Muscle layer of colon (tissue), 2 donors: ENCODE measurements around the gene GNGT2.
"Not testable (repeated sequence)": the region's sequence is repeated elsewhere in the genome, so short reads cannot be mapped to it uniquely, and the experiment has no call there.

Experiments
- H3K27ac ChIP-seq: one replicate; pipeline ENCODE4 v1.7.0; 2013; ENCODE audit warnings: low read depth, mild to moderate bottlenecking, low read length, moderate library complexity
- H3K27me3 ChIP-seq, 2 donors: one replicate each; pipeline ENCODE4 v1.7.0; 2013; ENCODE audit warnings: low read length in 2 of 2, mild to moderate bottlenecking in 2 of 2; ENCODE audit not compliant: insufficient read depth in 2 of 2, control insufficient read depth in 1 of 2
- H3K36me3 ChIP-seq: one replicate; pipeline ENCODE4 v1.7.0; 2013; ENCODE audit warnings: mild to moderate bottlenecking, low read length; ENCODE audit not compliant: insufficient read depth
- H3K4me1 ChIP-seq: one replicate; pipeline ENCODE4 v1.7.0; 2013; ENCODE audit warnings: mild to moderate bottlenecking, low read length; ENCODE audit not compliant: insufficient read depth
- H3K4me3 ChIP-seq, 2 donors: one replicate each; pipeline ENCODE4 v1.7.0; 2013; ENCODE audit warnings: low read length in 2 of 2, low read depth in 1 of 2, mild to moderate bottlenecking in 1 of 2, moderate library complexity in 1 of 2
- H3K9ac ChIP-seq: one replicate; pipeline ENCODE4 v1.7.0; 2013; ENCODE audit warnings: low read length
- H3K9me3 ChIP-seq: one replicate; pipeline ENCODE4 v1.7.0; 2013; ENCODE audit warnings: mild to moderate bottlenecking, low read length
- donor health status: abdominal sarcoma.
- donor health status: Adenocarcinoma of cecum.

Gene GNGT2

DNA sequence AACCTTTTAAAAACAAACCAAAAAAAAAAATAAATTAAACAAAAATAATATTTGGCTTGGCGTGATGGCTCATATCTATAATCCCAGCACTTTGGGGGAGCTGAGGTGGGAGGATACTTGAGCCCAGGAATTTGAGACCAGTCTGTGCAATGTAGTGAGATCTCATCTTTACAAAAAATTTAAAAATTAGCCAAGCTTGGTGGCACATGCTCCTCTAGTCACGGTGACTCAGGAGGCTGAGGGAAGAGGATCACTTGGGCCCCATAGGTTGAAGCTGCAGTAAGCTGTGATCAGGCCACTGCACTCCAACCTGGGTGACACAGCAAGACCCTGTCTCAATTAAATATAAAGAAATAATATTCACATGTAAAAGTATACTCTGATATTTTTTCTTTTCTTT is 12.2 kb downstream of the GNGT2 start:
- no peaks in the 10 kb centered on the region for H3K9me3 ChIP-seq
- H3K36me3 ChIP-seq: no peaks in the 10 kb centered on the region
- H3K9ac ChIP-seq: no peak overlapping the region
- no peak overlapping the region for H3K27ac ChIP-seq
- H3K27me3 ChIP-seq: no peaks in the 10 kb centered on the region
- H3K4me3 ChIP-seq: no peak overlapping the region
- H3K4me1 ChIP-seq: no peaks in the 10 kb centered on the region

DNA sequence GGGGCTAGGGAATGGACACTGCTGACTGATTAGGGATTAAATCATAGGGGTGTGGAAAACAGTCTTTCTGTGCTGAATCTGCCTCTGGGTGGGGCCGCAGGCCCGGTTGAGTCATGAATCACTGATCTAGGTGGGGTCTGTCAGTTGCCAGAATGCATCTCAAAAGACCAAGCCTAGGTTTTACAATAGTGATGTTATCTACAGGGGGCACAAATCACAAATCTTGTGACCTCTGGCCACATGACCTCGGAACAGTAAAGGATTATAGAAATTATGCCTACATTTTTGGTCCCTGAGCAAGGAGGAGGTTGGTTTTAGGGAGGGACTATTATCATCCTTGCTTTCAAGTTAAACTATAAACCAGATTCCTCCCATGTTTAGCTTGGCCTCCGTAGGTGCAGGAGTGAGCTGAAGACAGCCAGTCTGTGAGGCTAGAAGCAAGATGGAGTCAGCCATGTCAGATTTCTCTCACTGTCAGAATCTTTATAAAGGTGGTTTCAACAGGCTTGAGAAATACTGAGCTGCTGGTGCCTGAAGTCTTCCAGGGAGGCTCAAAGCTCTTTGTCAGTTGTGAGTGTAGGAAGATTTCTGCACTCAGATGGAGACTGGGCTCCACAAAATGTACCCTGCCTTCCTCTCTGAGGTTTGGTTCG is 12.9 kb downstream of the GNGT2 start:
- no peaks in the 10 kb centered on the region for H3K4me1 ChIP-seq
- no peaks in the 10 kb centered on the region for H3K27me3 ChIP-seq
- no peak overlapping the region for H3K9ac ChIP-seq
- no peaks in the 10 kb centered on the region for H3K36me3 ChIP-seq
- H3K9me3 ChIP-seq: no peaks in the 10 kb centered on the region
- H3K4me3 ChIP-seq: no peak overlapping the region
- H3K27ac ChIP-seq: no peak overlapping the region

DNA sequence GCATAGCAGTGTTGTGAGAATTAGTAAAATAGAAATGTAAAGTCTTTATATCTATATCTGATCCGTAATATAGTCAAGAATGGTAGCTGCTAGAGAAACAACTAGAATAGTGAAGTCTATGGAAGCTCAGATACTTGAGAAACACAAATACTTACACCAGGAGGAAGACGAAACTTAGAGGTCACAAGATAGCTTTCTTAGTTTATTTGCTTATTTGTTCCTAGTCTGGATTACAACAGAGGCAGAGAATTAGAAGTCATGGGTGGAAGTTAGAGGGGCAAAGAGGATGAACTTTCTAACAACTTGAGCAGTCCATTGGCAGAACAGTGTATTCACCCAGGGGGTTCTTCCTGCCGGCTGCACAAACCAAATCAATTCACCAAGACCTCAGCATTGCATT is 13.9 kb downstream of the GNGT2 start:
- H3K36me3 ChIP-seq: no peaks in the 10 kb centered on the region
- no peak overlapping the region for H3K27ac ChIP-seq
- no peaks in the 10 kb centered on the region for H3K4me1 ChIP-seq
- H3K9ac ChIP-seq: no peak overlapping the region
- H3K27me3 ChIP-seq: no peaks in the 10 kb centered on the region
- no peaks in the 10 kb centered on the region for H3K9me3 ChIP-seq
- H3K4me3 ChIP-seq: no peak overlapping the region

DNA sequence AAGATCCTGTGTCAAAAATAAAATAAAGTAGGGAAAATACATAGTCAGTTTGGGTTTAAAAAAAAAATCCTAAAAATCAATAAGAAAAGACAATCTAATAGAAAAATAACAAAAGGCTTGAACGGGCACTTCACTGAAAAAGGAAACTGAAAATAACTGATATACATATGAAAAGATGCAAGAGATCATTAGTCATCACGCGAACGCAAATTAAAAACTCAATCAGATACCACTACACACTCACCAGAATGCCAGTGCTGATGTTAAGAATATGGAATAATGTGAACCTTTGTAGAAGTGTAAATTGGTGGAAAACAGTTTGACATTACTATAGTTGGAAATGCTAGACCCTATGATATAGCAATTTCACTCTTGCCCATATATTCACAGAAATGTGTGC is 14.6 kb downstream of the GNGT2 start:
- Histone ChIP-seq H3K9me3 (no peaks in the 10 kb centered on the region), H3K9ac (no peak overlapping the region), H3K4me1 (no peaks in the 10 kb centered on the region), H3K4me3 (no peak overlapping the region), H3K27ac (no peak overlapping the region), H3K36me3 (no peaks in the 10 kb centered on the region), H3K27me3 (no peaks in the 10 kb centered on the region)

DNA sequence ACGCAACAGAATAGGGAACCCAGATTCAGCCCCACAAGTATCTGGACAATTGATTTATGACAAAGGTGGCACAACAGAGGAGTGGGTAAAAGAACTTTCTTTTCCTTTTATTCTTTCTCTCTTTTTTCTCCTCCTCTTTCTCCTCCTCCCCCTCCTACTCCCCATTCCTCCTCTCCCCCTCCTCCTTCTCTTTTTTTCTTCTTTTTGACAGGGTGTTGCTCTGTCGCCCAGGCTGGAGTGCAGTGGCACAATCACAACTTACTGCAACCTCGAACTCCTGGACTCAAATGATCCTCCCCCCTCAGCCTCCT is 16.1 kb downstream of the GNGT2 start:
- Histone ChIP-seq H3K27me3 (no peaks in the 10 kb centered on the region), H3K4me3 (no peak overlapping the region), H3K9ac (no peak overlapping the region), H3K9me3 (no peaks in the 10 kb centered on the region), H3K27ac (no peak overlapping the region), H3K4me1 (no peaks in the 10 kb centered on the region), H3K36me3 (no peaks in the 10 kb centered on the region)

DNA sequence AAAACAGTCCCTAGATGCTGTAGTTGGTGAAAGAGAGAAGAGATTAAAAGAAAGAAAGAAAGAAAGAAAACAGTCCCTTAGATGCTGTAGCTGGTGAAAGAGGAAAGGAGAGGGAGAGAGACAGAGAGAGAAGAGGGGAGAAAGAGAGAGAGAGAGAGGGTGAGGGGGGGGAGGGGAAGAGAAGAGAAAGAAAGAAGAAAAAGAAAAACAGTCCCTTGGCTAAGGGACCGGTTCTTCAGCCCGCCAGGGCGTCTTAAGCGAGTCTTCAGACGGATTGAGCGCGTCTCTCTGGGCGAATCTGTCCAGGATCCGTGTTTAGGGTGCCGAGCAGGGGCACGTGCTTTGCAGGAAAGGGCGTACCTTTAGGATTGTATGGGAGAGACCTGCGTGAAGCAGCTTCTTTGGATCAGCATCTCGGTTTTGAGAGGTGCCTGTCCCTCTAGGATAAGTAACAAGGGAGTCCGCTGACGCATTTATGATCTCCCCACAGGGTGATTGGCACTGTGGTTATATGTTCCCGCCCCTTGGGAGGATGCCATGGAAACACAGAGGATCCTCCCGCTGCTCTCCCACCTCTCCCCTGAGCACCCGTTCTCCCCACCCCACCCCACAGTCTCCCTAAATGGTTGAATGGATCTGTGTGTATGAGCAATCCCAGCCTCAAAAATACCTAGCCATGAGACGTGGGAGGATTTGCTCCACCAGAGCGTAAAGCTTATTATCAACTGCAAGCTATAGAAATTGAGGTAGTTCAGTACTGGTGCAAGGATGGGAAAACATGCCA is 16.7 kb downstream of the GNGT2 start:
- H3K9ac ChIP-seq: peak overlapping the region; percentile 49

DNA sequence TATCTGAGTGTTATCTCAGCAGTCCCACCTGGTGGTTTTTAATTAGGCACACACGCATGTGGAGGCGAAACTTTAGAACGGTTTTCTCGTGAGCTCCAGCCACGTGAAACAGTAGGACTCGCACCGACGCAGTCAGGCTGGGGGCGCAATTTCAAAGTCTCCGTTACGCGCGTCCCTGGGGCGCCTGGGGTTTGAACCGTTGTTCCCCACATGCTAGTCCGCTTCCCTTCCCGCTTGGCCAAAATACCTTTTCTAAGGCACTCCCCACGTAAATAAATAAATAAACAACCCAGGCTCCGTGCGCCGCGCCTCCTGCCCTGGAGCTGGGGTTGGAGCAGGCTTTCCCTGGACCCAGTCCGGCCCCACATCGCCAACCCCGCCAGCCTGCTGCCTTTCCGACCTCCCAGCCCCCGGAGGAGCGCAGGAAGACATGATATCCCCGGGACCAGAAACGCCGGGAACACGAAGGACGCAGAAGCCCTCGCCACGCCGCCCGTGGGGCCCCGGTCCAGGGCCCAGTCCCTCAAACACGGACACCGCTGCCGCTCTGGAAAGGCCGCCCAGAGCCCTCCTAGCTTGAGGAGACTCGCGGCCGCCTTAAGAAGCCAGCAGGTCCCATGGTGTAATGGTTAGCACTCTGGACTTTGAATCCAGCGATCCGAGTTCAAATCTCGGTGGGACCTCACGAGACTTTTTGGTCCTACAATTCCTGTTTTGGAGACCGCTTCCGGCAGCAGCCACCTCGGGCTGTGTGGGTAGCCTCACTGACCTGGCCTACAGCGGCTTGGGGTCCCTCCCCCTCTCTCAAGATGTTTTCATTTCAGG is 18.2 kb downstream of the GNGT2 start:
- Histone ChIP-seq H3K27ac (peak overlapping the region; percentile 99), H3K27me3 (no peaks in the 10 kb centered on the region), H3K36me3 (no peaks in the 10 kb centered on the region), H3K9ac (peak overlapping the region; percentile 97), H3K4me3 (peak overlapping the region; percentile 98), H3K9me3 (no peaks in the 10 kb centered on the region), H3K4me1 (no peaks in the 10 kb centered on the region)

More for the DNA sequence above, 16.7 kb downstream of the GNGT2 start:
- Histone ChIP-seq H3K27ac (peak overlapping the region; percentile 41), H3K27me3 (no peaks in the 10 kb centered on the region), H3K36me3 (no peaks in the 10 kb centered on the region), H3K4me1 (no peaks in the 10 kb centered on the region), H3K9me3 (no peaks in the 10 kb centered on the region), H3K4me3 (peak overlapping the region; percentile 98)

DNA sequence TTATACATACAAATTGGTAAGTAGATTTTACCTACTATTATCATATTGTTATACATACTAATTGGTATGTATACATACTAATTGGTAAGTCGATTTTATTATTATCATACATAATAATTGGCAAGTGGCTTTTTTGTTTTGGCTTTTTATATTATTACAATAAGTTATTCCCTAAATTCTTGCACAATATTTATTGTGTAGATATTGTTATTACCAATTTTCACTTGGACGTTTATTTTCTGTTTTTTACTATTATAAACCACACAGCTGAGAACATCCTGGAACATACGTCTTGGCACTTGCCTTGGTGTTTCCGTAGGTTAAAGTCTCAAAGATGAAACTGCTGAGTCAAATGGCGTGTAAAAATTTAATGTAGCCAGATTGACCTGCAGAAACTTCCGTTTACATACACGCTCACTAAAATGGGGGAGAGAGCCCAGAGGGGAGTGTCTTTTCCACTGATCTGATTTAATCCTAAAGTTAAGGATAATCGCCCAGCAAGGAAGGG is 18.9 kb downstream of the GNGT2 start:
- Histone ChIP-seq H3K36me3 (no peaks in the 10 kb centered on the region), H3K27ac (peak overlapping the region; percentile 99), H3K4me3 (peak overlapping the region; percentile 98), H3K9me3 (no peaks in the 10 kb centered on the region), H3K4me1 (no peaks in the 10 kb centered on the region), H3K9ac (peak overlapping the region; percentile 97), H3K27me3 (no peaks in the 10 kb centered on the region)

DNA sequence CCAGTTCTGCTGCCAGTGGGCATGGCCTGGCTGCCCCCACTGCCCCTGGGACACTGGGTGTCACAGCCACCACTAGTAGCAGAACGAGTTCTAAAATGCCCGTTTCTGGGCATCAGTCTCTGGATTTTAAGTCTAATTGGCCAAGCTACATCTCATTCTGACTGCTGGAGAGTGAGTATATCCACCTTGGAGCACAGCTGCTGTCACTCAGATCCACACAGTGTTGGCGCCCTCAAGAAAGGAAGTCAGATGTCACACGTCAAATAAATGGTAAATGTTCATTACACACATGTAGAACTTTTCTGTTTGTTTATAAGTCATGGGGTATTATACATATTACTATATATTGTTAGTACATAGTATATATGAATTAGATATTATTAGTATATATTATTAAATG is 19.4 kb downstream of the GNGT2 start:
- Histone ChIP-seq H3K4me3 (no peak overlapping the region), H3K9ac (no peak overlapping the region), H3K27ac (no peak overlapping the region), H3K9me3 (no peaks in the 10 kb centered on the region), H3K4me1 (no peaks in the 10 kb centered on the region), H3K27me3 (no peaks in the 10 kb centered on the region), H3K36me3 (no peaks in the 10 kb centered on the region)

DNA sequence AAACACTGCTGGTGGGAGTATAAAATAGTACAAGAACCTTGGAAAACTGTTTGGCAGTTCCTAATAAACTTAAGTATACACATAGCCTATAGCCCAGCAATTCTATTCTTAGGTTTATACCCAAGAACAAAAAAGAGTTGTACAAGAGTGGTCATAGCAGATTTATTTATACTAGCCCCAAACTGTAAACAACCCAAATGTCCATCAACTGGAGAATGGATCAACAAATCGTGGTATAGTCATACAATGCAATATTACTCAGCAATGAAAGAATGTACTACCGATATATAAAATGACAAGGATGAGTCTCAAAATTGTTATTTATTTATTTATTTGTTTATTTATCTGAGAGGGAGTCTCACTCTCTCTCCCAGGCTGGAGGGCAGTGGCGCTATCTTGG is 23.1 kb downstream of the GNGT2 start:
- Histone ChIP-seq H3K27ac (no peak overlapping the region), H3K9me3 (no peaks in the 10 kb centered on the region), H3K4me1 (no peaks in the 10 kb centered on the region), H3K36me3 (no peaks in the 10 kb centered on the region), H3K27me3 (no peaks in the 10 kb centered on the region), H3K4me3 (no peak overlapping the region), H3K9ac (no peak overlapping the region)

DNA sequence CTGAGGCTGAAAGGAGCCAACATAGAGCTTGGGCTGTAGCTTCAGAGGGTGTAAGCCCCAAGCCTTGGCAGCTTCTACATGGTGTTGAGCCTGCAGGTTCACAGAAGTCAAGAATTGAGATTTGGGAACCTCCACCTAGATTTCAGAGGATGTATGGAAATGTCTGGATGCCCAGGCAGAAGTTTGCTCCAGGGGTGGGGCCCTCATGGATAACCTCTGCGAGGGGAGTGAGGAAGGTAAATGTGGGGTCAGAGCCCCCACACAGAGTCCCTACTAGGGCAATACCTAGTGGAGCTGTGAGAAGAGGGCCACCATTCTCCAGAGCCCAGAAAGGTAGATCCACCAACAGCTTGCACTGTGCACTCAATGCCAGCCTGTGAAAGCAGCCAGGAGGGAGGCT is 25.0 kb downstream of the GNGT2 start:
- H3K27ac ChIP-seq, H3K27me3 ChIP-seq, H3K9ac ChIP-seq, H3K9me3 ChIP-seq, H3K4me1 ChIP-seq, H3K36me3 ChIP-seq, H3K4me3 ChIP-seq: not testable (repeated sequence)
